GM12865 (cell line): ENCODE measurements around the gene MICALL1.

ENCODE experiments used
- DNase-seq: peaks from one replicate; pipeline ENCODE4 v3.0.0; 2010; ENCODE audit warnings: low read depth
- H3K4me3 ChIP-seq: 2 replicates; pipeline ENCODE4 v1.5.1; 2011; ENCODE audit warnings: mild to moderate bottlenecking, low read depth, low read length, control low read depth
- CTCF ChIP-seq: IDR thresholded peaks from 2 replicates; pipeline ENCODE4 v1.5.1; 2011; ENCODE audit warnings: low read length, control low read depth, low read depth, inconsistent platforms; ENCODE audit not compliant: insufficient read depth; ENCODE audit errors: missing control alignments

The MICALL1 gene

GRCh38 chr22:37916311-37916710, 10.2 kb downstream of the MICALL1 start:
- no peak overlapping the region for H3K4me3 ChIP-seq
- no peak for DNase-seq
- TF ChIP-seq CTCF: no peak

GRCh38 chr22:37917874-37918548, 11.9 kb downstream of the MICALL1 start:
- TF ChIP-seq CTCF: no peak
- no peak for DNase-seq
- H3K4me3 ChIP-seq: no peak overlapping the region

- no peak overlapping the region for H3K4me3 ChIP-seq
- TF ChIP-seq CTCF: no peak
- DNase-seq: no peak
Observed at GRCh38 chr22:37918580-37919270, 12.6 kb downstream of the MICALL1 start.

GRCh38 chr22:37920126-37920525, 14.0 kb downstream of the MICALL1 start:
- H3K4me3 ChIP-seq: no peak overlapping the region
- no peak for TF ChIP-seq CTCF
- no peak for DNase-seq

GRCh38 chr22:37922191-37922590, 16.1 kb downstream of the MICALL1 start:
- no peak for TF ChIP-seq CTCF
- no peak for DNase-seq
- H3K4me3 ChIP-seq: no peak overlapping the region

DNA sequence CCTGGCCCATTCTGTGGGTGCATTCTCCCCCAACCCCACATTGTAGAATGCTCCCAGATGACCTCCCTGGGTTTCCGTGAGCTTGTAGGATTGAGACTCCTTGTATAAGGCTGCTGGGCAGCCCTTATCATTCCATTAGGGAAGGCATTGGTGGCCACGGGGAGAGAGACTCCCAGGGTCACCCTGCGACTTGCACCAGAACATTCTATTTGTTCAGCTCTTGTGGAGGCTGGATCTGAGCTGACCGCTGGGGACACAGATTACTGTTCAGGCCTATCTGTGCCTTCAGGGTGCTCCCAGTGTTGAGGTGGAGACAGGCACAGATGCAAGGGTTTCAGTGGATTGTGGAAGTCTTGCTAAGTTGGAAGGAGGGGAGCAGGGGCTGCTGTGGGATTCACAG, 17.8 kb downstream of the MICALL1 start:
- no peak overlapping the region for H3K4me3 ChIP-seq
- no peak for DNase-seq
- TF ChIP-seq CTCF: no peak
